ENCODE results near the gene CSNK1G2. TPM values are rescaled to one million over a fixed set of nuclear protein-coding genes. Genes with fewer than 3 reads are reported as not detected.

The CSNK1G2 gene
- total RNA-seq, 1 donor from 2014 or later: 58.4 TPM

DNA sequence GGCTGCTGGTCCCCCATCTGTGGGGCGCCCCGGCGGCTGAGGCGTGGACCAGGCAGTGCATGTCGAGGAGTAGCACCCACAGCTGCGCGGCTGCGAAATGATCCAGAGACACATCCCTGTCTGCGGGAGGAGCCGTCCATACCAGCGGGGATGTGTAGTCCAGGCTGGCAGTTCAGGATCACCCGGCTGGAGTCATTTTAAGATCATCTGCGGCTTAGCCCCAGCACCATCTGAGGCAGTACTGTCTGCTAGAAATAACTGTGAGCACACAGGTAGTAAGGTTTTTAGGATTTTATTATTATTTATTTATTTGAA is 32.7 kb upstream of the CSNK1G2 start:
- H3K36me3 ChIP-seq (ENCODE audit: control insufficient read depth, insufficient read depth, low read length): peaks cover 2% of the 10 kb centered on the region
- DNase-seq (ENCODE audit: low read depth) (no peak), FAIRE-seq (no peak)
- TF ChIP-seq, protein P1, sequence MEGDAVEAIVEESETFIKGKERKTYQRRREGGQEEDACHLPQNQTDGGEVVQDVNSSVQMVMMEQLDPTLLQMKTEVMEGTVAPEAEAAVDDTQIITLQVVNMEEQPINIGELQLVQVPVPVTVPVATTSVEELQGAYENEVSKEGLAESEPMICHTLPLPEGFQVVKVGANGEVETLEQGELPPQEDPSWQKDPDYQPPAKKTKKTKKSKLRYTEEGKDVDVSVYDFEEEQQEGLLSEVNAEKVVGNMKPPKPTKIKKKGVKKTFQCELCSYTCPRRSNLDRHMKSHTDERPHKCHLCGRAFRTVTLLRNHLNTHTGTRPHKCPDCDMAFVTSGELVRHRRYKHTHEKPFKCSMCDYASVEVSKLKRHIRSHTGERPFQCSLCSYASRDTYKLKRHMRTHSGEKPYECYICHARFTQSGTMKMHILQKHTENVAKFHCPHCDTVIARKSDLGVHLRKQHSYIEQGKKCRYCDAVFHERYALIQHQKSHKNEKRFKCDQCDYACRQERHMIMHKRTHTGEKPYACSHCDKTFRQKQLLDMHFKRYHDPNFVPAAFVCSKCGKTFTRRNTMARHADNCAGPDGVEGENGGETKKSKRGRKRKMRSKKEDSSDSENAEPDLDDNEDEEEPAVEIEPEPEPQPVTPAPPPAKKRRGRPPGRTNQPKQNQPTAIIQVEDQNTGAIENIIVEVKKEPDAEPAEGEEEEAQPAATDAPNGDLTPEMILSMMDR (IDR thresholded peaks at IDR 0.05; ENCODE audit: insufficient read depth, low read length, severe bottlenecking): no peak
- no peaks in the 10 kb centered on the region for H3K27me3 ChIP-seq (ENCODE audit: control insufficient read depth, insufficient read depth, low read length)
- peak overlapping the region; percentile 23 for H3K4me3 ChIP-seq (ENCODE audit: low read depth, low read length)

DNA sequence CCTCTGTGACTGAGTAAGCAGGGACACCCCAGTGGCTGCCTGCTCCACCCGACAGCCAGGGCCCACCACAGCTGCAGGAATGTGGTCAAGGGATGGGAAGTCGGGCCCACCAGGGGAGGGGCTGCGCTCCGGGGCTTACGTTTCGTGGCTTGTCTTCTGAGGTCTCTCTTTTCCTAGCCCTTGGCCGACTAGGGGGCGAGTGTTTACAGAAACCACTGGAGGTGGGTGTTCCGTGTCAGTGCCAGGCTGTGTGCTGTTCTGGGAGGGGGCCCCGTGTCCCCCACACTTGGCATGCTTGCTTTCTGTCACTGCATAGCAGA is 31.3 kb upstream of the CSNK1G2 start:
- no peak for FAIRE-seq
- Histone ChIP-seq H3K27me3 (ENCODE audit: control insufficient read depth, insufficient read depth, low read length) (no peaks in the 10 kb centered on the region), H3K4me3 (ENCODE audit: low read depth, low read length) (no peak overlapping the region), H3K36me3 (ENCODE audit: control insufficient read depth, insufficient read depth, low read length) (peaks cover 6% of the 10 kb centered on the region)
- DNase-seq (ENCODE audit: low read depth): no peak
- TF ChIP-seq, protein P1 (IDR thresholded peaks at IDR 0.05; ENCODE audit: insufficient read depth, low read length, severe bottlenecking): no peak

DNA sequence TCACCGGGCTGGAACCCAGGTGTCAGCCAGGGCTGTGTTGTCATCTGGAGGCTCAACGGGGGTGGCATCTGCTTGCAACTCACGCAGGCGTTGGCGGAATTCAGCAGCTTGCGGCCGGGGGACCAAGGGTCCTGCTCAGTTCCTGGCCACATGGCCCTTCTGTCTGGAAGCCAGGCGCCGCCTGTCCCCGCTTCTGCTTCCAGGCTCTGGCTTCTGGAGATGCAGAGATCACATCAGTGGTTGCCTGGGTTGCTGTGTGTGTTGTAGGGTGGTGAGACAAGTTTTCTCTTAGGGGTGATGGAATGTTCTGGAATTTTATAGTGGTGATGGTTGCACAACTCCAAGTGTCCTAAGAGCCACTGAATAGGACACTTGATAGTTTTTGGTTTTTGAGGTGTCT is 30.8 kb upstream of the CSNK1G2 start:
- no peak for DNase-seq (ENCODE audit: low read depth)
- no peaks in the 10 kb centered on the region for H3K27me3 ChIP-seq (ENCODE audit: control insufficient read depth, insufficient read depth, low read length)
- TF ChIP-seq, protein P1 (IDR thresholded peaks at IDR 0.05; ENCODE audit: insufficient read depth, low read length, severe bottlenecking): no peak
- no peak overlapping the region for H3K4me3 ChIP-seq (ENCODE audit: low read depth, low read length)
- peaks cover 9% of the 10 kb centered on the region for H3K36me3 ChIP-seq (ENCODE audit: control insufficient read depth, insufficient read depth, low read length)
- FAIRE-seq: no peak

DNA sequence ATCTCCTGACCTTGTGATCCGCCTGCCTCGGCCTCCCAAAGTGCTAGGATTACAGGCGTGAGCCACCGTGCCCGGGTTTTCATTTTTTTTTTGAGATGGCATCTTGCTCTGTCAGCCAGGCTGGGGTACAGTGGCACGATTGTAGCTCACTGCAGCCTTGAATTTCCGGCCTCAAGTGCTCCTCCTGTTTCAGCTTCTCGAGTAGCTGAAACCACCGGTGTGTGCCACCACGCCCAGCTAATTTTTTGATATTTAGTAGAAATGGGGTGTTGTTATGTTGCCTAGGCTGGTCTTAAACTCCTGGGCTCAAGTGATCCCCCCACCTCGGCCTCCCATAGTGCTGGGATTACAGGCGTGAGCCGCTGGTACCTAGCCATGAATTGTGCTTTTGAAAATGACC is 29.9 kb upstream of the CSNK1G2 start:
- no peak for DNase-seq (ENCODE audit: low read depth)
- Histone ChIP-seq H3K4me3 (ENCODE audit: low read depth, low read length) (no peak overlapping the region), H3K36me3 (ENCODE audit: control insufficient read depth, insufficient read depth, low read length) (peaks cover 9% of the 10 kb centered on the region), H3K27me3 (ENCODE audit: control insufficient read depth, insufficient read depth, low read length) (no peaks in the 10 kb centered on the region)
- FAIRE-seq: no peak
- TF ChIP-seq, protein P1 (IDR thresholded peaks at IDR 0.05; ENCODE audit: insufficient read depth, low read length, severe bottlenecking): no peak

DNA sequence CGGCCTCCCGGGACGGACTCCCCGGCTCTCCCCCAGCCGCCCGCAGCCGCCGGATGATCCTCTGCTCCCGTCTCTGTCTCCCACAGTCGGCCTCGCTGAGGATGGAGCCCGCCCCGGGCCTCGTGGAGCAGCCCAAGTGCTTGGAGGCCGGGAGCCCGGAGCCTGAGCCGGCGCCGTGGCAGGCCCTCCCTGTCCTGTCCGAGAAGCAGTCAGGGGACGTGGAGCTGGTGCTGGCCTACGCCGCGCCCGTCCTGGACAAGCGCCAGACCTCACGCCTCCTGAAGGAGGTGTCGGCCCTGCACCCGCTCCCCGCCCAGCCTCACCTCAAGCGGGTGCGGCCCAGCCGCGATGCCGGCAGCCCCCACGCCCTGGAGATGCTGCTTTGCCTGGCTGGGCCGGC is 29.0 kb upstream of the CSNK1G2 start:
- H3K36me3 ChIP-seq (ENCODE audit: control insufficient read depth, insufficient read depth, low read length): peaks cover 9% of the 10 kb centered on the region
- TF ChIP-seq, protein P1 (IDR thresholded peaks at IDR 0.05; ENCODE audit: insufficient read depth, low read length, severe bottlenecking): no peak
- no peak overlapping the region for H3K4me3 ChIP-seq (ENCODE audit: low read depth, low read length)
- H3K27me3 ChIP-seq (ENCODE audit: control insufficient read depth, insufficient read depth, low read length): no peaks in the 10 kb centered on the region
- no peak for FAIRE-seq
- no peak for DNase-seq (ENCODE audit: low read depth)

DNA sequence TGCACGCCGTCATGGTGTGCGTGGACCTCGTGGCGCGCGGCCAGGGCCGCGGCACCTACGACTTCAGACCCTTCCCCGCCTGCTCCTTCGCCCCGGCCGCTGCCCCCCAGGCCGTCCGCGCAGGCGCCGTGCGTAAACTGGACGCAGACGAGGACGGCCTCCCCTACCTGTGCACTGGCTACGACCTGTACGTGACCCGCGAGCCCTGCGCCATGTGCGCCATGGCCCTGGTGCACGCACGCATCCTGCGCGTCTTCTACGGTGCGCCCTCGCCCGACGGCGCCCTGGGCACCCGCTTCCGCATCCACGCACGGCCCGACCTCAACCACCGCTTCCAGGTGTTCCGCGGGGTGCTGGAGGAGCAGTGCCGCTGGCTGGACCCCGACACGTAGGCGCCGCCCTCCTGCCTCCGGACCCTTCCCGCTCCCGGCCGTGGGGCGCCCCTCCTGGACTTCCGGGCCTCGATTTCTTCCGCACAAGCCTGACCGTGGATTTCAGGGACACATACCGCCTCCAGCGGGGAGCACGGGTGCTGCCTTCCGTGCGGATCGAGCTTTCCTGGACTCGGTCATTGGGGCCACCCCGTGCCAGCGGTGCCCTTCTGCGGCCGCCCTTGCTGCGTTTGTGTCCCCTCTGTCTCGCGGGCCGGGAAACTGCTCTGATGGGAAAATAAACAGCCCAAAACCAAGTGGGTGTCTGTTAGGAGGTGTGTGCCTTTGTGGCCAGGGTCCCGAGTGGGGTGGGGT is 28.0 kb upstream of the CSNK1G2 start:
- DNase-seq (ENCODE audit: low read depth) (no peak), FAIRE-seq (no peak)
- Histone ChIP-seq H3K4me3 (ENCODE audit: low read depth, low read length) (no peak overlapping the region), H3K36me3 (ENCODE audit: control insufficient read depth, insufficient read depth, low read length) (peaks cover 12% of the 10 kb centered on the region), H3K27me3 (ENCODE audit: control insufficient read depth, insufficient read depth, low read length) (no peaks in the 10 kb centered on the region)
- TF ChIP-seq, protein P1 (IDR thresholded peaks at IDR 0.05; ENCODE audit: insufficient read depth, low read length, severe bottlenecking): no peak

All from bronchial epithelial cell (primary cell).